Prostate gland (tissue), 2 donors: ENCODE results near the gene FBXO5. TPM values are rescaled to one million over a fixed set of nuclear protein-coding genes. Genes with fewer than 3 reads are reported as not detected.
"Not testable (repeated sequence)": the region's sequence is repeated elsewhere in the genome, so short reads cannot be mapped to it uniquely, and the experiment has no call there.

Source experiments
- DNase-seq: peaks from one replicate; pipeline ENCODE4 v3.0.0-alpha.2; 2019; ENCODE audit warnings: low spot score
- H3K27ac ChIP-seq, 2 donors: fragments of 200-600 bp; sonication (generic); 2 replicates each; pipeline ENCODE4 v1.5.1; 2017 to 2019
- H3K27me3 ChIP-seq: fragments of 200-600 bp; sonication (generic); replicated peaks from 2 replicates; pipeline ENCODE4 v1.5.1; 2019; ENCODE audit not compliant: insufficient read depth
- H3K36me3 ChIP-seq, 2 donors: fragments of 200-600 bp; sonication (generic); 1 replicate in 1 of 2; 2 replicates in 1 of 2; pipeline versions ENCODE4 v1.5.1 to v1.8.1; 2017 to 2019
- H3K4me1 ChIP-seq: fragments of 200-600 bp; sonication (generic); replicated peaks from 2 replicates; pipeline ENCODE4 v1.5.1; 2019
- H3K4me3 ChIP-seq, 2 donors: fragments of 200-600 bp; sonication (generic); 2 replicates each; pipeline ENCODE4 v1.5.1; 2017 to 2019
- H3K9me3 ChIP-seq: fragments of 200-600 bp; sonication (generic); 2 replicates; pipeline ENCODE4 v1.5.1; 2017
- POLR2A ChIP-seq: fragments of 450-650 bp; IDR thresholded peaks from one replicate; pipeline ENCODE4 v1.6.1; 2016; ENCODE audit warnings: antibody characterized with exemption, mild to moderate bottlenecking
- POLR2AphosphoS5 ChIP-seq: sonication (generic); formaldehyde crosslinking; IDR thresholded peaks from one replicate; pipeline ENCODE4 v1.6.1; 2017; ENCODE audit warnings: antibody characterized with exemption
- WGBS: methylation state at CpG from one replicate; pipeline ENCODE4 v1.1.5; 2018; 5-methylcytosine and 5-hydroxymethylcytosine counted together
- intact Hi-C: fragments of 100-400 bp; cut with DNase I; formaldehyde crosslinking; loops from one replicate; pipeline ENCODE4 v1.14.2; 2022
- total RNA-seq, 2 donors: library from RNA; depleted of rRNA; stranded (reverse); fragments of >200 nt; gene quantifications; one replicate each; pipeline ENCODE4 v1.1.0, GENCODE V29; 2016
- TF ChIP-seq, protein P1 (sequence below), 4 experiments: fragments of 200-600 bp in 2 of 4; fragments of 450-650 bp in 2 of 4; sonication (generic) in 2 of 4; IDR thresholded peaks; 1 replicate in 3 of 4; 2 replicates in 1 of 4; pipeline ENCODE4 v1.5.1; 2016 to 2019; ENCODE audit warnings: antibody characterized with exemption in 4 of 4, mild to moderate bottlenecking in 2 of 4, moderate library complexity in 2 of 4

Gene FBXO5
- total RNA-seq, 2 donors from 2014 or later: 3.0 to 5.2 TPM

DNA sequence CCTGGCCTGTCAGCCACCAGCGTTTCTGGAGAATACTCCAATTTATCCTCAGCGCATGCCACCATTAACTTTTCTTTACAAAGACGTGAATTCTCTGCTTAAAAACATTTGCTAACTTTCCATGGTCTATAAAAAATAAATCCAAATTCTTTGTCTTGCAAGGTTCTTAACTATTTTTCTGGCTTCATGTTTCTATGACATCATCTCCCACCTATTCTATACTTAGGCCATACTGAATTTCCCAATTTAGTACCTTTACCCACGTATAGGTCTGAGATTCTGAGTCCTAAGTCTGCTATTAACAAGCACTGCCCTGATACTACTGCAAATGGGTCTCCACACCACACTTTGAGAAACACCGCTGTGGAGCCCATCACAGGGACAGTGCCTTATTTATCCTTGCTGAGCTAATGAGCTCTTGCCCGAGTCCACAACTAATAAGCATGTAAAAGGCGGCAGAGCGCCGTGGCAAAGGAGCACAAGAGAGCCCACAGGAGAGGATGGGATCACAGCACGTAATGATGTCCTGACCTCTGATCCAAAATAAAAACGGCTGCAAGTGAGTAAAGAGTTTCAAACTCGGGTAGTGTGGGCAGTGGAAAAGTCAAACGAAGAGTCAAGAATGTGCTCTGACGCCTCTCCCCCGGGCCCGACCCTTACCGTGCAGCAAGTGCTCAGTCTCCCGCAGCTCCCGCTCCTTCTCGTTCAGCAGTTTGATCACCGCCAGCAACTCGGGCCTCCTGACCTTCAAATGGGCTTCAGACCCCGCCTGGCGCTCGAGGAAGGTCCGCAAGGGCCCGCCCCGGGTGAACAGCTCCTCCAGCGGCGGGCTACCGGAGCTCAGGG lies 19.1 kb upstream of the FBXO5 start:
- TF ChIP-seq, protein P1, sequence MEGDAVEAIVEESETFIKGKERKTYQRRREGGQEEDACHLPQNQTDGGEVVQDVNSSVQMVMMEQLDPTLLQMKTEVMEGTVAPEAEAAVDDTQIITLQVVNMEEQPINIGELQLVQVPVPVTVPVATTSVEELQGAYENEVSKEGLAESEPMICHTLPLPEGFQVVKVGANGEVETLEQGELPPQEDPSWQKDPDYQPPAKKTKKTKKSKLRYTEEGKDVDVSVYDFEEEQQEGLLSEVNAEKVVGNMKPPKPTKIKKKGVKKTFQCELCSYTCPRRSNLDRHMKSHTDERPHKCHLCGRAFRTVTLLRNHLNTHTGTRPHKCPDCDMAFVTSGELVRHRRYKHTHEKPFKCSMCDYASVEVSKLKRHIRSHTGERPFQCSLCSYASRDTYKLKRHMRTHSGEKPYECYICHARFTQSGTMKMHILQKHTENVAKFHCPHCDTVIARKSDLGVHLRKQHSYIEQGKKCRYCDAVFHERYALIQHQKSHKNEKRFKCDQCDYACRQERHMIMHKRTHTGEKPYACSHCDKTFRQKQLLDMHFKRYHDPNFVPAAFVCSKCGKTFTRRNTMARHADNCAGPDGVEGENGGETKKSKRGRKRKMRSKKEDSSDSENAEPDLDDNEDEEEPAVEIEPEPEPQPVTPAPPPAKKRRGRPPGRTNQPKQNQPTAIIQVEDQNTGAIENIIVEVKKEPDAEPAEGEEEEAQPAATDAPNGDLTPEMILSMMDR (IDR thresholded peaks at IDR 0.05): peak in 1 of 4 experiments; percentile 21
- TF ChIP-seq POLR2AphosphoS5: no peak
- Histone ChIP-seq H3K9me3 (no peaks in the 10 kb centered on the region), H3K27me3 (no peaks in the 10 kb centered on the region), H3K27ac (peak overlapping the region; percentile 81 to 85), H3K4me1 (peaks cover 3% of the 10 kb centered on the region), H3K4me3 (peak overlapping the region; percentile 62 to 73), H3K36me3 (no peaks in the 10 kb centered on the region)
- intact Hi-C loops: no loop called here
- 1% methylated on average over 31 of the region's 31 CpGs for WGBS
- DNase-seq: no peak

DNA sequence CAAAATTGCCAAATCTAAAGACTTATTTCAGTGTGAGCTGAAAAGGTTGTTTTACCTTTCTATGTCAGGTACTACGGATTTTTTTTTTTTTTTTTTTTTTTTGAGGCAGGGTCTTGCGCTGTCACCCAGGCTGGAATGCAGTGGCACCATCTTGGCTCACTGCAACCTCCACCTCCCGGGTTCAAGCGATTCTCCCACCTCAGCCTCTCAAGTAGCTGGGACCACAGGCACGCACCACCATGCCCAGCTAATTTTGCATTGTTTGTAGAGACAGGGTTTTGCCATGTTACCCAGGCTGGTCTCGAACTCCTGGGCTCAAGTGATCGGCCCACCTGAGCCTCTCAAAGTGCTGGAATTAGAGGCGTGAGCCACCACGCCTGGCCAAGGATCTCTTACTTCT lies 17.9 kb upstream of the FBXO5 start:
- H3K36me3 ChIP-seq, H3K4me3 ChIP-seq, H3K27me3 ChIP-seq, H3K4me1 ChIP-seq, intact Hi-C loops, H3K27ac ChIP-seq, H3K9me3 ChIP-seq, DNase-seq: not testable (repeated sequence)
- WGBS: 90% methylated on average over 9 of the region's 9 CpGs

DNA sequence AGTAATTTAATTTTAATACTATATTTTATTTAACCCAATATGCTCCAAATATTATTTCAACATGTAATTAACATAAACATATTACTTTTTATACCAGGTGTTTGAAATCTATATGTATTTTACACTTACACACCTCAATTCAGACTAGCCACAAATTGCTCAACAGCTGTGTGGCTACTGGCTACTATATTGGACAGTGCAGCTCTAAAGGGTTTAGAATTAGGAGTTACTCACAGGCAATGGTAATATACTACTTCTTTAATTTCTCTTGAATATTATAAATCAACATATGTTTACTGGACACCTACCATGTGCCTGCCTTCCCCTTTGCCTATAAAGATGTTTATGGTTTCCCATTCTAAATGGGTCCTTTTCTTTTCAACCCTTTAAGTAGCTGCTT lies 17.4 kb upstream of the FBXO5 start:
- no peak for TF ChIP-seq POLR2AphosphoS5
- no peak for TF ChIP-seq POLR2A
- TF ChIP-seq, protein P1 (IDR thresholded peaks at IDR 0.05): no peak
- H3K4me3 ChIP-seq: no peak overlapping the region
- intact Hi-C loops: no loop called here

DNA sequence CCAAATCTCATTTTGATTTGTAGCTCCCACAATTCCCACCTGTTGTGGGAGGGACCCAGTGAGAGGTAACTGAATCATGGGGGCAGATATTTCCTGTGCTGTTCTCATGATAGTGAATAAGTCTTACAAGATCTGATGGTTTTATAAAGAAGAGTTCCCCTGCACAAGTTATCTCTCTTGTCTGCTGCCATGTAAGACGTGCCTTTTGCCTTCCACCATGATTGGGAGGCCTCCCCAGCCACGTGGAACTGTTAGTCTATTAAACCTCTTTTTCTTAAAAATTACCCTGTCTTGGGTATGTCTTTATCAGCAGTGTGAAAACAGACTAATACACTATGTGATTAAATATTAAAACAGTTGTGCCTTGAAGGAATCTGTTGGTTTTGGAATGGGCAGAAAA lies 16.7 kb upstream of the FBXO5 start:
- H3K4me1 ChIP-seq, H3K4me3 ChIP-seq, intact Hi-C loops, H3K9me3 ChIP-seq, H3K36me3 ChIP-seq, H3K27ac ChIP-seq, H3K27me3 ChIP-seq, DNase-seq: not testable (repeated sequence)
- WGBS: 74% methylated on average over 2 of the region's 2 CpGs

More for the DNA sequence above, 17.4 kb upstream of the FBXO5 start:
- Histone ChIP-seq H3K4me1 (peaks cover 3% of the 10 kb centered on the region), H3K36me3 (no peaks in the 10 kb centered on the region), H3K27ac (no peak overlapping the region), H3K9me3 (no peaks in the 10 kb centered on the region), H3K27me3 (no peaks in the 10 kb centered on the region)
- DNase-seq: no peak

DNA sequence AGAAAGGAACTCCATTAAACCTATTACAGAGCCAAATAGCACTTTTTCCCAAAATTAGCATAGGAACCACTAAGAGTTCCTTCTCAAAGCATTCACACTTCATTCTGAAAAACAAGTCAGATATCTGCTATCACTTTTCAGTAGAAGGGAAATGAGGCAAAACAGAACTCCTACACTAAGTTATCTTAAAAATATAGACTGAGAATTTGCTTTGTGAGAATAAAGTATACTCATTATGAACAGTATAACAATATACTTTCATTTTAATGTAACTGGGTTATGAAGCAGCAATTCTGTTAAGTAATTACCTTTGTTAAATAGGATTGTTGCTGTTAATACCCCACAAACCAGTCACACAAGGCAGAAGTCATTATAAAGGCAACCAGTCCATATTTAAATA lies 11.0 kb upstream of the FBXO5 start:
- DNase-seq: no peak
- intact Hi-C loops: no loop called here
- no peak for TF ChIP-seq POLR2A
- TF ChIP-seq, protein P1 (IDR thresholded peaks at IDR 0.05): no peak
- no peak for TF ChIP-seq POLR2AphosphoS5
- Histone ChIP-seq H3K36me3 (no peaks in the 10 kb centered on the region), H3K4me1 (no peaks in the 10 kb centered on the region), H3K9me3 (no peaks in the 10 kb centered on the region), H3K27me3 (no peaks in the 10 kb centered on the region), H3K27ac (no peak overlapping the region), H3K4me3 (no peak overlapping the region)

DNA sequence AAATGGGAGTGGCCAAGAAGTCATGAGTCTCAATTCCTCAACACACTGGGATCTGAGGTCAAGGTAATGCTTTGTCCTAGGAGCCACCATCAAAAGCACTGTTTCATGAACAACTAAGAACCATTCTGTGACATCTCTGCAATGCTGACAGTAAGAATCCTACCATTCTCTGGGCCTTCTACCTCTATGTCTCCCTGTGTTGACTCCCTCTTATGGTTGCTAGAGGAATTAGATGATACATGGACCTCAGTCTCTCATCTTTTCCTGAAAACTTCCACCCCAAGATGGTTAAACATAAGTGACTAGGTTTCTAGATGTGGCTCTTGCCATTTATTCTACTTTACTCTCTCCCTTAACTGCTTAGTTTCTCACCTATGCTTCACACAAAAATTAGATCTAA lies 10.6 kb upstream of the FBXO5 start:
- H3K9me3 ChIP-seq: no peaks in the 10 kb centered on the region
- no peak overlapping the region for H3K27ac ChIP-seq
- intact Hi-C loops: no loop called here
- TF ChIP-seq POLR2AphosphoS5 (no peak), POLR2A (no peak)
- TF ChIP-seq, protein P1 (IDR thresholded peaks at IDR 0.05): no peak
- H3K4me3 ChIP-seq: no peak overlapping the region
- H3K36me3 ChIP-seq: no peaks in the 10 kb centered on the region
- no peaks in the 10 kb centered on the region for H3K27me3 ChIP-seq
- no peaks in the 10 kb centered on the region for H3K4me1 ChIP-seq
- no peak for DNase-seq
